HG03575 (cell line): ENCODE measurements around the gene ATAD3B.
A peak's percentile ranks its signal among the peaks of the same experiment; 100 is the strongest.
"Not testable (repeated sequence)": the region's sequence is repeated elsewhere in the genome, so short reads cannot be mapped to it uniquely, and the experiment has no call there.

Source experiments
- ATAC-seq: cut with Tn5 transposase; IDR thresholded peaks from one replicate; pipeline ENCODE4 v1.9.1; 2021; ENCODE audit not compliant: unreplicated experiment, insufficient number of reproducible peaks, low FRiP score; ENCODE audit errors: extremely low read depth

ATAD3B gene

GRCh38 chr1:1494311-1494710 lies 22.7 kb downstream of the ATAD3B start:
- ATAC-seq: not testable (repeated sequence)

GRCh38 chr1:1495461-1495975 lies 24.0 kb downstream of the ATAD3B start:
- ATAC-seq: not testable (repeated sequence)

- not testable (repeated sequence) for ATAC-seq
Measured at GRCh38 chr1:1504777-1505365, 33.3 kb downstream of the ATAD3B start.

GRCh38 chr1:1505366-1505798 lies 33.8 kb downstream of the ATAD3B start:
- ATAC-seq: not testable (repeated sequence)

- ATAC-seq: not testable (repeated sequence)
Measured at GRCh38 chr1:1505801-1506200, 34.2 kb downstream of the ATAD3B start.

- ATAC-seq: no peak
Measured at GRCh38 chr1:1507305-1507704, 35.7 kb downstream of the ATAD3B start.

- ATAC-seq: not testable (repeated sequence)
Measured at GRCh38 chr1:1508775-1509464, 37.4 kb downstream of the ATAD3B start.

GRCh38 chr1:1509465-1509850 lies 37.9 kb downstream of the ATAD3B start:
- ATAC-seq: not testable (repeated sequence)

GRCh38 chr1:1510912-1511532 lies 39.5 kb downstream of the ATAD3B start:
- ATAC-seq: no peak

GRCh38 chr1:1511533-1512285 lies 40.1 kb downstream of the ATAD3B start, which contains the start of gene ATAD3A:
Gene ATAD3A (plus strand): TSS chr1:1512162. CDS start chr1:1512269, 107 bp downstream.
- peak; percentile 51 for ATAC-seq

GRCh38 chr1:1512425-1512824 lies 40.9 kb downstream of the ATAD3B start:
- ATAC-seq: not testable (repeated sequence)

- not testable (repeated sequence) for ATAC-seq
Measured at GRCh38 chr1:1513675-1514074, 42.1 kb downstream of the ATAD3B start.

- ATAC-seq: not testable (repeated sequence)
Measured at GRCh38 chr1:1514376-1514775, 42.8 kb downstream of the ATAD3B start.

GRCh38 chr1:1516923-1517322 lies 45.4 kb downstream of the ATAD3B start:
- not testable (repeated sequence) for ATAC-seq

- ATAC-seq: no peak
Measured at GRCh38 chr1:1517973-1518620, 46.5 kb downstream of the ATAD3B start.

GRCh38 chr1:1518621-1519007 lies 47.0 kb downstream of the ATAD3B start:
- ATAC-seq: not testable (repeated sequence)

- not testable (repeated sequence) for ATAC-seq
Measured at GRCh38 chr1:1519805-1520505, 48.4 kb downstream of the ATAD3B start.

GRCh38 chr1:1521331-1521730 lies 49.8 kb downstream of the ATAD3B start:
- no peak for ATAC-seq
